Large intestine (tissue), 1 donor: Measurements from ENCODE around the gene NEURL1B. TPM values are rescaled to one million over a fixed set of nuclear protein-coding genes. Genes with fewer than 3 reads are reported as not detected.

Source experiments
- polyA plus RNA-seq: library from polyadenylated mRNA; unstranded; fragments of 120-200 nt; gene quantifications from one replicate; pipeline ENCODE4 v1.2.1, GENCODE V29; 2013

Gene NEURL1B
- polyA plus RNA-seq, 1 donor = 13.5 TPM

Other genes with a start within 250 kb of the NEURL1B start
- 11.0 TPM for gene SH3PXD2B, start 186.7 kb upstream of the NEURL1B start, polyA plus RNA-seq
- 197 TPM for gene DUSP1, start 129.9 kb downstream of the NEURL1B start, polyA plus RNA-seq
- 112 TPM for gene ERGIC1, start 193.0 kb downstream of the NEURL1B start, polyA plus RNA-seq